ENCODE measurements around the gene YBEY.
"Not testable (repeated sequence)": the region's sequence is repeated elsewhere in the genome, so short reads cannot be mapped to it uniquely, and the experiment has no call there.

The YBEY gene

DNA sequence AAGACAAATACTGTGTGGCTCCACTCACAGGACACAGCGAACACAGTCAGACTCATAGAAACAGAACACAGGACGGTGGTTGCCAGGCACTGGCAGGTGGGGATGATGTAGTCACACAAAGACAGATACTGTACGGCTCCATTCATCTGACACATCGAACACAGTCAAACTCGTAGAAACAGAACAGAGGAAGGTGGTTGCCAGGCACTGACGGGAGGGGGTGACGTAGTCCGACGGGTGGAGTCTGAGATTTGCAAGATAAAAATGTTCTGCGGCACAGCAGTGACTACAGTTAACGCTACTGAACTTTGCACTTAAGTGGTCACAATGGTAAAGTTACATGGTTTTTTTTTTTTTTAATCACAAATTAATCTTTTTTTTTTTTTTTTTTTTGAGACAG lies 18.8 kb downstream of the YBEY start:
- no peak for DNase-seq (ENCODE audit: low spot score)
- TF ChIP-seq, protein P1, sequence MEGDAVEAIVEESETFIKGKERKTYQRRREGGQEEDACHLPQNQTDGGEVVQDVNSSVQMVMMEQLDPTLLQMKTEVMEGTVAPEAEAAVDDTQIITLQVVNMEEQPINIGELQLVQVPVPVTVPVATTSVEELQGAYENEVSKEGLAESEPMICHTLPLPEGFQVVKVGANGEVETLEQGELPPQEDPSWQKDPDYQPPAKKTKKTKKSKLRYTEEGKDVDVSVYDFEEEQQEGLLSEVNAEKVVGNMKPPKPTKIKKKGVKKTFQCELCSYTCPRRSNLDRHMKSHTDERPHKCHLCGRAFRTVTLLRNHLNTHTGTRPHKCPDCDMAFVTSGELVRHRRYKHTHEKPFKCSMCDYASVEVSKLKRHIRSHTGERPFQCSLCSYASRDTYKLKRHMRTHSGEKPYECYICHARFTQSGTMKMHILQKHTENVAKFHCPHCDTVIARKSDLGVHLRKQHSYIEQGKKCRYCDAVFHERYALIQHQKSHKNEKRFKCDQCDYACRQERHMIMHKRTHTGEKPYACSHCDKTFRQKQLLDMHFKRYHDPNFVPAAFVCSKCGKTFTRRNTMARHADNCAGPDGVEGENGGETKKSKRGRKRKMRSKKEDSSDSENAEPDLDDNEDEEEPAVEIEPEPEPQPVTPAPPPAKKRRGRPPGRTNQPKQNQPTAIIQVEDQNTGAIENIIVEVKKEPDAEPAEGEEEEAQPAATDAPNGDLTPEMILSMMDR (IDR thresholded peaks at IDR 0.05; ENCODE audit: extremely low read depth, missing control alignments) = no peak

DNA sequence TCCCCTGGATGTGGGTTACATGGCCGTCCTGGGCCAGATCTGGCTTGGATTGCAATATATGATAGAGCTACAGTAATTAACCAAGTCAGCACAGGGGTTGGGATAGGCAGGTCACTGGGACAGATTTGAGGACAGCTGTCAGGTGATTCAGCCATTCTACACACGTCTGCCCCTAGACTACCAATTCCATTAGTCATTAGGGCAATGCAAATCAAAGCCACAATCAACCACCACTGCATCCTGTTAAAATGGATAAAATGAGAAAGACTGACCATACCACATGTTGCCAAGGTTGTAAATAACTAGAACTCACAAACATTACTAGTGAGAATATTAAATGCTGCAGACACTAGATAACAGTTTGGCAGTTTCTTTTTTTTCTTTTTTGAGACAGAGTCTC lies 21.5 kb downstream of the YBEY start:
- DNase-seq (ENCODE audit: low spot score) = no peak
- TF ChIP-seq, protein P1 (IDR thresholded peaks at IDR 0.05; ENCODE audit: extremely low read depth, missing control alignments) = no peak

DNA sequence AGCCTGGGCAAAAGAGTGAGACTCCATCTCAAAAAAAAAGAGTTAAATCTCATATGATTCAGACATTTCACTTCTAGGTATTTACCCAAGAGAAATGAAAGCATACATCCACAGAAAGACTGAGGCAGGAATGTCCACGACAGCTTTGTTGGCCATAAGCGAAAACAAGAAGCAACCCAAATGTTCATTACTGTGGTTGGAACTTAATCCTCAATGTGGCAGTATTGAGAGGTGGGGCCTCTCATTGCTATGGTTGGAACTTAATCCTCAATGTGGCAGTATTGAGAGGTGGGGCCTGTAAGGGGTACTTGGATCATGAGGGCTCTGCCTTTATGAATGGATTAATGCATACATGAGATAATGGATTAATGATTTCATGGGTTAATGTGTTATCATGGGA lies 22.3 kb downstream of the YBEY start:
- TF ChIP-seq, protein P1 (IDR thresholded peaks at IDR 0.05; ENCODE audit: extremely low read depth, missing control alignments) = no peak
- DNase-seq (ENCODE audit: low spot score) = no peak

DNA sequence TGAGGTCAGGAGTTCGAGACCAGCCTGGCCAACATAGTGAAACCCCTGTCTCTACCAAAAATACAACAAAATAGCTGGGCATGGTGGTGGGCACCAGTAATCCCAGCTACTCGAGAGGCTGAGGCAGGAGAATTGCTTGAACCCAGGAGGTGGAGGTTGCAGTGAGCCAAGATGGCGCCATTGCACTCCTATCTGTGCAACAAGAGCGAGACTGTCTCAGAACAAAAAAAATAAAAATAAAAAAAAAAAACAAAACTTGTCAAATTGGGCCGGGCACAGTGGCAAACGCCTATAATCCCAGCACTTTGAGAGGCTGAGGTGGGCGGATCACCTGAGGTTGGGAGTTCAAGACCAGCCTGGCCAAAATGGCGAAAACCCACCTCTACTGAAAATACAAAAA lies 24.1 kb downstream of the YBEY start:
- not testable (repeated sequence) for DNase-seq (ENCODE audit: low spot score)

DNA sequence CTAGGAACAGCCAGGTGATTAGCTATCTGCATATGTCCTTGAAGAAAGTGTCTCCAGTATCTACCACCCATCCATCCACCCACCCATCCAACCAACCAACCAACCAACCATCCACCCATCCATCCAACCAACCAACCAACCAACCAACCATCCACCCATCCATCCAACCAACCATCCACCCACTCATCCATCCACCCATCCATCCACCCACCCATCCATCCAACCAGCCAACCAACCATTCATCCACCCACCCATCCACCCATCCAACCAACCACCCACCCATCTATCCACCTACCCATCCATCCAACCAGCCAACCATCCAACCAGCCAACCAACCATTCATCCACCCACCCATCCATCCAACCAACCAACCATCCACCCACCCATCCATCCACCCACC lies 25.4 kb downstream of the YBEY start:
- TF ChIP-seq, protein P1 (IDR thresholded peaks at IDR 0.05; ENCODE audit: extremely low read depth, missing control alignments) = no peak
- DNase-seq (ENCODE audit: low spot score) = no peak

DNA sequence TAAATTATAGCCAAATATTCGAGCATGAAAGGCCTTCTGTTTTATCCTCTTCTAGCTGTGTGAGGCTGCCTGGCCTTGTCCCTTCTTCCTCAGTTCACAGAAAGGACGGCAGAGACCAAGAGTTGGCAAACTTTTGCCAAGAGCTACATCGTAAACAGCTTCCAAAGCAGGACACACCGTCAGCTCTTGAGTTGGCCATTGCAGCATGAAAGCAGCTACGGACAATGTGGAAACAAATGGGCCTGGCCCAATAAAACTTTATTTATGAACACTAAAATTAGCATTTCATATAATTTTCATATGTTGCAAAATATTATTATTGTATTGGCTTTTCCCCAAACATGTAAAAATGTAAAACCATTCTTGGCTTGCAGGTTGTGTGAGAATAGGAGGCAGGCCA lies 26.8 kb downstream of the YBEY start:
- TF ChIP-seq, protein P1 (IDR thresholded peaks at IDR 0.05; ENCODE audit: extremely low read depth, missing control alignments) = no peak
- no peak for DNase-seq (ENCODE audit: low spot score)

DNA sequence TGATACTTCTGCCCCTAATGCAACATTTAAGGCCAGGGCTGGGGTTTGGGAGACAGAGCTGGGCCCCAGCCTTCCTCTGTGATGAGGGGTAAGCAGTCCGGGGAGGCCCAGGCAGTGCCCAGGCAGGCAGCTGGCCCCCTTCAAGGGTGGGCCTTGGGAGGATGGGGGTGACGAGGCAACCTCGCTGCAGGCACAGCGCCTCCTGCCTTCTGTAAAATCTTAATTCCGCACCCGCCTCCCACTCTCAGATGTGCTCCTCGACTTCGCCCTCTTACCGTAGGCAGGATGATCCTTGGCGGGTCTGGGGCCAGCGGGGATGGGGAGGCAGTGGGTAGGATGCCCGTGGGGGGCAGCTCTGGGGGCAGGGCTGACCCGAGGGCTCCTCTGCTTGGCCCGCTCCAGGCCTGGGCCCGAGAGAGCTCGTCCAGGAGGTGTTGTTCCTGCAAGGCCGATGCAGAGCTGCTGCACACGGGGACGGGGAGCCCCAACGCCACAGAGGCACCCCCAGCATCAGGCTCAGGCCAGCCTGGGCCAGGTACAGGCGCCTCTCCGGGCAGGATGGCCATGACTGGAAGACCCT lies 28.4 kb downstream of the YBEY start:
- TF ChIP-seq, protein P1 (IDR thresholded peaks at IDR 0.05; ENCODE audit: extremely low read depth, missing control alignments) = no peak
- no peak for DNase-seq (ENCODE audit: low spot score)

DNA sequence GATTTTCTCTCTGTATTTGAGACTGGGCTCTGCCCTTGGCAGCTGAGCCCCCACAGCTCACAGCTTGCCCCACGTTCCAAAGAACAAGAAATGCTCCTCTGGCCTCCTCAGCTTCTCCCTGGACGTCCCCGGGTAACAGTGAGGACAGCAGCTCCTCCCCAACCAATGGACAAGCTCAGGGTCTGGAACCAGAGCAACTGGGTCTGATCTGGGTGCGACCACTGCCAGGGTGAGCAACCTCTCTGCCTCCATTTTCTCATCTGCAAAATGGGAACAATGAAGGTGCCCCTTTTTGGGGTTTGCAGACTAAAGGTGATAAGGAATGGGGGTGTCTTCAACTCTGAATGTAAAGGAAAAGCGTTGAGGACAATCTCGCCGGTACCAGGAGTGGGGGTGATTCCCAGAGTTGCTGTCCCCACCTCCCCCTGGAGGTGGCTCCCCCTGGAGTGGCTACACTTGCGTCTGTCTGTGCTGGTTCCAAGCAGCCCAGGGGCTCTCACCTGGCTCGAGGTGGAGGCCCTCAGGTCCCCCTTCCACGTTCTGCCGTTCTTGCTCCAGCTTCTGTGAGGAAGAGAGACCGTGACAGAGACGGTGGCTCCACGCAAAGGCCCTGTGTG lies 30.7 kb downstream of the YBEY start:
- no peak for DNase-seq (ENCODE audit: low spot score)

More for the DNA sequence above, 30.7 kb downstream of the YBEY start:
- TF ChIP-seq, protein P1 (IDR thresholded peaks at IDR 0.05; ENCODE audit: extremely low read depth, missing control alignments) = no peak
